Effector memory CD8-positive, alpha-beta T cell (primary cell): ENCODE measurements around the gene SOST.

ENCODE experiments used
- ATAC-seq: fragments of 150-1000 bp; cut with Tn5 transposase; replicated peaks from 2 replicates; pipeline ENCODE4 v1.10.0; 2021; ENCODE audit warnings: mild to moderate bottlenecking, moderate library complexity
- DNase-seq, 3 experiments: peaks; one replicate each; pipeline ENCODE4 v3.0.0; 2021
- H3K27ac Mint-ChIP-seq, 2 donors: one replicate each; pipeline ENCODE4 v1.8.0; 2022; ENCODE audit warnings: mild to moderate bottlenecking in 2 of 2, mixed read lengths in 2 of 2, moderate library complexity in 2 of 2
- H3K27me3 Mint-ChIP-seq, 2 donors: one replicate each; pipeline ENCODE4 v1.8.0; 2022; ENCODE audit warnings: mixed read lengths in 2 of 2
- H3K36me3 Mint-ChIP-seq: one replicate; pipeline ENCODE4 v1.8.0; 2022; ENCODE audit warnings: mild to moderate bottlenecking, moderate library complexity, mixed read lengths; ENCODE audit not compliant: insufficient read depth
- H3K4me1 Mint-ChIP-seq, 2 donors: one replicate each; pipeline ENCODE4 v1.8.0; 2022; ENCODE audit warnings: low read depth in 2 of 2, mixed read lengths in 2 of 2
- H3K4me3 Mint-ChIP-seq, 2 donors: one replicate each; pipeline ENCODE4 v1.8.0; 2022; ENCODE audit warnings: mild to moderate bottlenecking in 2 of 2, mixed read lengths in 2 of 2, moderate library complexity in 2 of 2
- H3K9me3 Mint-ChIP-seq, 2 donors: one replicate each; pipeline ENCODE4 v1.8.0; 2022; ENCODE audit warnings: mixed read lengths in 2 of 2

The SOST gene

GRCh38 chr17:43784628-43785101 lies 26.1 kb upstream of the SOST start:
- peaks cover 46 to 57% of the 10 kb centered on the region in 2 donors for H3K27me3 Mint-ChIP-seq
- DNase-seq (no peak), ATAC-seq (no peak)
- H3K4me1 Mint-ChIP-seq: peaks cover 0 to 2% of the 10 kb centered on the region in 2 donors
- H3K27ac Mint-ChIP-seq: no peak overlapping the region
- no peak overlapping the region for H3K4me3 Mint-ChIP-seq
- H3K36me3 Mint-ChIP-seq: no peaks in the 10 kb centered on the region
- H3K9me3 Mint-ChIP-seq: no peaks in the 10 kb centered on the region

GRCh38 chr17:43784068-43784467 lies 25.5 kb upstream of the SOST start:
- Mint-ChIP-seq H3K4me1 (peaks cover 0 to 5% of the 10 kb centered on the region in 2 donors), H3K27ac (no peak overlapping the region), H3K4me3 (no peak overlapping the region), H3K36me3 (no peaks in the 10 kb centered on the region), H3K27me3 (peaks cover 46 to 55% of the 10 kb centered on the region in 2 donors), H3K9me3 (no peaks in the 10 kb centered on the region)
- DNase-seq (no peak), ATAC-seq (no peak)

GRCh38 chr17:43782913-43783680 lies 24.5 kb upstream of the SOST start:
- Mint-ChIP-seq H3K4me3 (no peak overlapping the region), H3K27ac (no peak overlapping the region), H3K4me1 (peaks cover 0 to 7% of the 10 kb centered on the region in 2 donors), H3K36me3 (no peaks in the 10 kb centered on the region), H3K9me3 (no peaks in the 10 kb centered on the region), H3K27me3 (peaks cover 46 to 48% of the 10 kb centered on the region in 2 donors)
- no peak for DNase-seq
- ATAC-seq: no peak

GRCh38 chr17:43780135-43780534 lies 21.5 kb upstream of the SOST start, which contains the start of gene CFAP97D1:
CFAP97D1 (plus strand) TSS chr17:43780435; CDS start chr17:43780463, 28 bp downstream.
- no peak within 1 kb of the TSS for H3K27ac Mint-ChIP-seq
- H3K27me3 Mint-ChIP-seq: peaks cover 46 to 47% of the 10 kb centered on the region in 2 donors

GRCh38 chr17:43779145-43780125 lies 20.8 kb upstream of the SOST start:
- Mint-ChIP-seq H3K27ac (no peak overlapping the region), H3K9me3 (no peaks in the 10 kb centered on the region), H3K27me3 (peaks cover 40 to 44% of the 10 kb centered on the region in 2 donors), H3K4me1 (peaks cover 0 to 7% of the 10 kb centered on the region in 2 donors), H3K36me3 (no peaks in the 10 kb centered on the region), H3K4me3 (peak overlapping the region; percentile 79 to 82)
- DNase-seq (peak in 1 of 3 experiments; percentile 17), ATAC-seq (peak; percentile 46)

More at GRCh38 chr17:43780135-43780534, 21.5 kb upstream of the SOST start, which contains the start of gene CFAP97D1:
- Mint-ChIP-seq H3K4me3 (peak within 1 kb of the TSS; percentile 79 to 82), H3K4me1 (peaks cover 0 to 7% of the 10 kb centered on the region in 2 donors), H3K36me3 (no peaks in the 10 kb centered on the region), H3K9me3 (no peaks in the 10 kb centered on the region)
- ATAC-seq (no peak), DNase-seq (no peak)

- peaks cover 2% of the 10 kb centered on the region for H3K36me3 Mint-ChIP-seq
- H3K27ac Mint-ChIP-seq: peak within 1 kb of the TSS; percentile 29 to 74
- ATAC-seq: peak; percentile 96
- peaks cover 34 to 35% of the 10 kb centered on the region in 2 donors for H3K27me3 Mint-ChIP-seq
- peak within 1 kb of the TSS; percentile 79 to 82 for H3K4me3 Mint-ChIP-seq
- H3K4me1 Mint-ChIP-seq: peaks cover 2 to 7% of the 10 kb centered on the region in 2 donors
- peak; percentile 56 to 73 (median 68) for DNase-seq
- H3K9me3 Mint-ChIP-seq: no peaks in the 10 kb centered on the region
Observed at GRCh38 chr17:43778337-43779144, 19.9 kb upstream of the SOST start, which contains the start of gene DUSP3. DUSP3 (minus strand) TSS chr17:43778977; CDS start chr17:43778924, 53 bp downstream.

- DNase-seq (no peak), ATAC-seq (no peak)
- Mint-ChIP-seq H3K27ac (no peak overlapping the region), H3K4me1 (peaks cover 4 to 8% of the 10 kb centered on the region in 2 donors), H3K4me3 (no peak overlapping the region), H3K9me3 (no peaks in the 10 kb centered on the region), H3K36me3 (peaks cover 4% of the 10 kb centered on the region), H3K27me3 (no peaks in the 10 kb centered on the region)
Observed at GRCh38 chr17:43774304-43775250, 16.0 kb upstream of the SOST start.

GRCh38 chr17:43772877-43773648 lies 14.5 kb upstream of the SOST start:
- DNase-seq (no peak), ATAC-seq (no peak)
- H3K4me1 Mint-ChIP-seq: peaks cover 0 to 8% of the 10 kb centered on the region in 2 donors
- no peaks in the 10 kb centered on the region for H3K9me3 Mint-ChIP-seq
- peak overlapping the region; percentile 16 to 26 for H3K27ac Mint-ChIP-seq
- no peaks in the 10 kb centered on the region for H3K27me3 Mint-ChIP-seq
- peak overlapping the region; percentile 8 to 52 for H3K4me3 Mint-ChIP-seq
- H3K36me3 Mint-ChIP-seq: peaks cover 4% of the 10 kb centered on the region

GRCh38 chr17:43771463-43771862 lies 12.9 kb upstream of the SOST start:
- no peak overlapping the region for H3K4me3 Mint-ChIP-seq
- peaks cover 0 to 8% of the 10 kb centered on the region in 2 donors for H3K4me1 Mint-ChIP-seq
- no peak for DNase-seq
- ATAC-seq: no peak
- H3K9me3 Mint-ChIP-seq: no peaks in the 10 kb centered on the region
- H3K36me3 Mint-ChIP-seq: peaks cover 8% of the 10 kb centered on the region
- no peak overlapping the region for H3K27ac Mint-ChIP-seq
- no peaks in the 10 kb centered on the region for H3K27me3 Mint-ChIP-seq

GRCh38 chr17:43770957-43771356 lies 12.4 kb upstream of the SOST start:
- H3K27me3 Mint-ChIP-seq: peaks cover 0 to 4% of the 10 kb centered on the region in 2 donors
- no peak overlapping the region for H3K27ac Mint-ChIP-seq
- no peaks in the 10 kb centered on the region for H3K9me3 Mint-ChIP-seq
- ATAC-seq (no peak), DNase-seq (no peak)
- H3K4me3 Mint-ChIP-seq: no peak overlapping the region
- H3K4me1 Mint-ChIP-seq: peaks cover 0 to 8% of the 10 kb centered on the region in 2 donors
- peaks cover 8% of the 10 kb centered on the region for H3K36me3 Mint-ChIP-seq

- ATAC-seq (no peak), DNase-seq (no peak)
- Mint-ChIP-seq H3K27ac (no peak overlapping the region), H3K4me1 (peaks cover 0 to 8% of the 10 kb centered on the region in 2 donors), H3K27me3 (peaks cover 0 to 4% of the 10 kb centered on the region in 2 donors), H3K36me3 (peaks cover 8% of the 10 kb centered on the region), H3K4me3 (no peak overlapping the region), H3K9me3 (no peaks in the 10 kb centered on the region)
Observed at GRCh38 chr17:43769859-43770258, 11.3 kb upstream of the SOST start.
